HCEC 1CT (cell line): ENCODE measurements around the gene ZBTB24.
A peak's percentile ranks its signal among the peaks of the same experiment; 100 is the strongest.

Experiments used
- DNase-seq: peaks from one replicate; pipeline ENCODE4 v3.0.0-alpha.2; 2017

The ZBTB24 gene

DNA sequence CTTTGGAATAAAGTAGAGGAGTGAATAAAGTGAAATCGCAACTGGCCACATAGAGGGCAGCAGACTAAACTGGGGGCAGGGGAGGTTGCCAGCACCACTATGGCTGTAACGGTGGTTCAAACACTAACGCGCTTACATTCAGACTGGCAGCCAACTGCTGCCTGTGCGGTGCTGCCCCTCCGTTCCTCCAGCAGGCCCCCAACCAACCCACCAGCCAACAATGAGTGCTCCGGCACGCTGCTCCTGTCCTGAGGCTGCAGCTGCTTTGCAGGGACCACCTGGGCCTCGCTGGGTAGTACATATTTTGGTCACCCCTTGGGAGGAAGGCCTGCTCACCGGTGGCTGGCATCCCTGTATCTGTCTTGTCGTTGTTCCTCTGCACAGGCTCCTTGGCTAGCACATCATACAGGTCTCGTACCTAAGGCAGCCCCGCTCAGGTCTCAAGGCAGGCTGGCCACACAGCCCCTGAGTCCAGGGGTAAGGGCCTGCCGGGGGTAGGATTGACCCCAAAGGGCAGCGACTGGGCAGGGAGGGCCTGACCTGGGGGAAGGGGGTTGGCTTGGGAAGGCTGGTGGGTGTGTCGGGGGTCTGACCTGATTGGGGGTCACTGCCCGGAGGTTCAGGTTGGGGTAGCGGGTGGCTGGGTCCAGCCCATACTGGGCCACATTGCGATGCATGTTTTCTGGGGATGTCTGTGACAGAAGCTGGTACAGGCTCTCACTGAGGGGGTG, 33.8 kb downstream of the ZBTB24 start:
- no peak for DNase-seq

DNA sequence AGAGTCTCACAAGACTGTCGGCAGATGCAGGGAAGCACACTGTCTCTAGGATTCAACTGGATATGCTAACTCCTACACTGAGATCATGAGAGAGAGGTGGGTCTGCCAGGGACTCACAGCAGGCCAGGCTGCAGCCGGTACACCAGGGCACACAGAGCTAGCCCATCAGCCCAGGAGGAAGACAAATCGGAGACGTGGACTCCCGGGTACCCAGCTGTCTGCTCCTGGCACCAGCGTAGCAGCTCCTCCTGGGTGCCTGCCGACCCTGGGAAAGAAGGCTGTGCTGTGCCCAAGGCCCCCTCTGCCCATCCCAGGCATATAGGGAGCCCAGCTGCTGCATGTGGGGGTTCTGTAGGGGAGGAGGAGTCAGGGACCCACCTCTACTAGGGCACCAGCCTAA, 34.4 kb downstream of the ZBTB24 start:
- DNase-seq = no peak

DNA sequence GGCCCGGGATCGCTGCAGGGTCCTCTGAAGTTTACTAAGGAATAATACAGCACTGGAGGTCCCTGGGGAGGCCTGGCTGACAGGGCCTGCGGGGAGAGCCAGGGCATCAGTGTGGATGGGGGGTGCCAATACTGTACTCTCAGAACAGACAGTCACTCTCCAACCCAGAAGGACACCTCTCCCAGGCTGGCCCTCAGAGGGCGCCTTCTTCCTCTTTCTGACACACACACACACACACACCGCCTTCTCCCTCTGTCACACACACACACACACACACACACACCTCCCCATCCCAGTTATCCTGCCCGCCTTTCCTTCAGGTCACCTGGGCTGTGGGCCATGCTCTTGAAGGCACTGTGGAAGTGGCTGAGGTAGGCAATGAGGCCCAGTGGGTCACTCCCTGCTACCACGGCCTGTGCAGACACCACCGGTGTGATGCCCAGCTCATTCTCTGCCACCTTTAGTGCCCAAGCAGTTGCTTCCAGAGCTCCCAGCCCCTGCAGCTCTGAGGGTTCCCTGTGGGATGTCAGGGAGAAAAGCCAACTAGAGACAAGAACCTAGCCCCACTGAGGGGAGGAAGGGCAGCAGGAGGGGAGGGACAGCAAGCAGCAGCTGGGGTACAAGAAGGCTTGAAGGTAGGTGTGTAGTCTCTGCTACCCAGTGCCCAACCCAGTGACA, 35.0 kb downstream of the ZBTB24 start:
- DNase-seq = no peak

DNA sequence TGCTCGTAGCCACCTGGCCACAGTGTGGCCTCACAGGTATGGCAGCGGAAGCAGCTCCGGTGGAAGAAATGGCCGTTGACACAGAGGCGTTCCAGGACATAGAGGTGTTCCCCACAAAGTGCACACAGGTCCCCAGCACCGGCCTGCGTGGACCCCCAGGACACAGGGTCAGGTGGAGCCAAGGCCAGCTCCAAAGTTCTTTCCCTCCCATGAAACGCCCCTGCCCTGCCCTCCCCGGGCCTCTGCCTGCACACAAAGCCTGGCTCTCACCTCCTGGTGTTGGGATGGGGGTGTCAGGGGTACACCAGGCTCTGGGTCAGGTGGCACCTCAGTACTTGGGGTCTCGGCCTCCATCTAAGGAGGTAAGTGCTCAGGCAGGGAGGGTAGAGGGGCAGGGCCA, 35.9 kb downstream of the ZBTB24 start:
- DNase-seq = no peak

DNA sequence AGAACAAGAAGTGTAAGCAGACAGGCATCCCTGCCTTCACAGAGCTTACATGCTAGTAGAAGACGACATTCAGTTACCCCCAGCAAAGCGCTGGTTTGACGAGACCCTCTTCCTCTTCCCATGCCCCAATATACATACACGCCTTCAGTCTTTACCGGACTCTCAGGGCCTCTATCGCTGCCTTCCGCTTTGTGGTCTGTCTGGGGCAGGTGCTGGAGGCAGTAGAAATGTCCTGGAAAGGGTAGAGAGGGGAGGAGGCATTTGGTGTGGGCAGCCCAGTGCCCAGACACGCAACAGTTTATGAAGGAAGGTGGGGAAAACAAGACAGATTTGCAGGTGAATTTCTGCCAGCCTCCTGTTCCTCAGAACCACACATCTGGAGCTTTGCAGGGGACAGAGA, 36.5 kb downstream of the ZBTB24 start:
- DNase-seq = no peak

DNA sequence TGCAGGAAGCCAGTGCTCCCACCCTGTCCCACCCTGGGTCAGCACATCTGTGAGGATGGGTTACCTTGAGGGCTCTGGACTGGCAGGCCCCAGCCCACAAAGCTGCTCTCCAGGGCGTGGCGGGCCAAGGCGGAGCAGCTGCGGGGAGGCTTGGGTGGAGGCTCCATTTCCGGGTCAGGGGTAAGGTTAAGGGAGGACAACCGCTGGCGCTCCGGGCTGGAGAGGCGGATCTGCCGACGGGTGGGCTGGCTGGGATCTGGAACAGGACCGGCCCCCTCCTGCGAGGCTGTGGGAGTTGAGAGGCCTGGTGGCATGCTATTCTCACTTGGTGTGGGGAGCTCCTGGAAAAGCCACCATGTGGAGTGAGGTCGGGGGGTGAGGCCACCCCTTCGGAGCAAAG, 36.9 kb downstream of the ZBTB24 start:
- no peak for DNase-seq

DNA sequence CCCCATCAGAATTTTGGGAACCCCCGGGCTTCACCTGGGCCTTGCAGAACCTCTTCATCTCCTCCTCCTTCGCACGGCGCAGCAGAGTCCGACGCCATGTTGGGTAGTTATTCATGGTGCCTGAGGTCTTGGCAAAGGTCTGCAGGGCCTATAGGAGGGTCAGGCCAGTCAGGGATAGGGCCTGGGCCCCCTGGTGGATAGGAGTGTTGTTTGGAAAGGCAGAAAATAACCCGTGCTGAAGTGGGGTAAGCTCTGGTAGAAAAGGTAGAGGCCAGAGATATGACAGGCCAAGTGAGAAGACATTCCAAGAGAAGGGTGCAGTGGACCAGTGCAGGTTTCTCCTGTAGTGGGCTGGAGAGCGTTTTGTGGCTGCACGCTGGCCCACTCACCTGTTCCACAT, 37.6 kb downstream of the ZBTB24 start:
- DNase-seq = no peak

DNA sequence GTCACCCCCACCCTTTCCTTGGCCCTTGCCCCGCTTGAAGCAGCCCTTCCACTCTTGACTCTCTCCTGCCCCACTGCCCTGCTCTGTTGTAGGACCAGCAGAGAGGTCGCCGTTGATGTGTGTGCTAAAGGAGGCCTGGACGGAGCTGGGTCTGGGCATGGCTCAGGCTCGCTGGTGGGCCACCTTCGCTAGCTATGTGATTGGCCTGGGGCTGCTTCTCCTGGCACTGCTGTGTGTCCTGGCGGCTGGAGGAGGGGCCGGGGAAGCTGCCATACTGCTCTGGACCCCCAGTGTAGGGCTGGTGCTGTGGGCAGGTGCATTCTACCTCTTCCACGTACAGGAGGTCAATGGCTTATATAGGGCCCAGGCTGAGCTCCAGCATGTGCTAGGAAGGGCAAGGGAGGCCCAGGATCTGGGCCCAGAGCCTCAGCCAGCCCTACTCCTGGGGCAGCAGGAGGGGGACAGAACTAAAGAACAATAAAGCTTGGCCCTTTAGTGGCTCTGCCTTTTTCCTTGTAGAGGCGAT, 39.5 kb downstream of the ZBTB24 start:
- no peak for DNase-seq

DNA sequence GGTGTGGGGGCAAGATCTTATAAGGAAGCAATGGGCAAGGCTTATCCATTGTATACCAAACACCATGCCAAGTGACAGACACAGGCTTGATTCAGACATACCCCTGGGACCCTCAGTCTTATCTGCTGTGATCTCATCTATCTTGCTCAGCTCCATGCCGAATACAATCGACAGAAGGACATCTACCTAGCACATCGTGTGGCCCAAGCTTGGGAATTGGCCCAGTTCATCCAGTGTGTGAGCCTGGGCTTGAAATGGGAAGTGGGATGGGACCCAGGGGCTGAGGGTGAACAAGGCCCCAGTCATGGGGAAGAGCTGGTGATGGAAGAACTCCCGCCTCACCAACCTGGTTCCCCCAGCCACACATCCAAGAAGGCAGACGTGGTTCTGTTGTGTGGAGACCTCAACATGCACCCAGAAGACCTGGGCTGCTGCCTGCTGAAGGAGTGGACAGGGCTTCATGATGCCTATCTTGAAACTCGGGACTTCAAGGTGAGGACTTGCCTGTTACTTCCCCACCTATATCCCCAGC, 40.6 kb downstream of the ZBTB24 start:
- DNase-seq = no peak

DNA sequence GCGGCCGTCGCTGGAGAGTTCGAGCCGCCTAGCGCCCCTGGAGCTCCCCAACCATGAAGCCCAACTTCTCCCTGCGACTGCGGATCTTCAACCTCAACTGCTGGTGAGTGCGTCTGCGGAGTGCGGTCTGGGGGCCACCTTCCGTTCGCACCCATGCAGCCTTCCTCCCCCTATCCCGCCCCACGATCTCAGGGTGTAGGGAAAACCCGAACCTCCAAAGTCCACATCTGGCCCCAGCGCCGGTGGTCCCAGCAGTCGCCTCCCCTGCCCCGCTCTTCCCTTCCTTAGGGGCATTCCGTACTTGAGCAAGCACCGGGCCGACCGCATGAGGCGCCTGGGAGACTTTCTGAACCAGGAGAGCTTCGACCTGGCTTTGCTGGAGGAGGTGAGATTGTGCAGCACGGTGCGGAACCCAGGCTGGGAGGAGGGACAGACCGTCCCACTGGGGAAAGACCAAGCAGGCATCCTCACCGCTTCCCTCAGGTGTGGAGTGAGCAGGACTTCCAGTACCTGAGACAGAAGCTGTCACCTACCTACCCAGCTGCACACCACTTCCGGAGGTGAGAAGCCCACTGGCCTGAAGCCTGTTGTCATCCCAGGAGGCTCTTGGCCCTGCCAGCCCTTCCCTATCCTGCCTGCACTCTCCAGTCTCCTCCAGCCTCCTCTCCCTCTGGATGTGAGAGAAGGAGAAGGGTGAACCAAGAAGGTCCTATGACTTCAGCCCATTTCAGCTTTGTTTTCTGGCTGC, 41.8 kb downstream of the ZBTB24 start:
- peak; percentile 41 for DNase-seq

DNA sequence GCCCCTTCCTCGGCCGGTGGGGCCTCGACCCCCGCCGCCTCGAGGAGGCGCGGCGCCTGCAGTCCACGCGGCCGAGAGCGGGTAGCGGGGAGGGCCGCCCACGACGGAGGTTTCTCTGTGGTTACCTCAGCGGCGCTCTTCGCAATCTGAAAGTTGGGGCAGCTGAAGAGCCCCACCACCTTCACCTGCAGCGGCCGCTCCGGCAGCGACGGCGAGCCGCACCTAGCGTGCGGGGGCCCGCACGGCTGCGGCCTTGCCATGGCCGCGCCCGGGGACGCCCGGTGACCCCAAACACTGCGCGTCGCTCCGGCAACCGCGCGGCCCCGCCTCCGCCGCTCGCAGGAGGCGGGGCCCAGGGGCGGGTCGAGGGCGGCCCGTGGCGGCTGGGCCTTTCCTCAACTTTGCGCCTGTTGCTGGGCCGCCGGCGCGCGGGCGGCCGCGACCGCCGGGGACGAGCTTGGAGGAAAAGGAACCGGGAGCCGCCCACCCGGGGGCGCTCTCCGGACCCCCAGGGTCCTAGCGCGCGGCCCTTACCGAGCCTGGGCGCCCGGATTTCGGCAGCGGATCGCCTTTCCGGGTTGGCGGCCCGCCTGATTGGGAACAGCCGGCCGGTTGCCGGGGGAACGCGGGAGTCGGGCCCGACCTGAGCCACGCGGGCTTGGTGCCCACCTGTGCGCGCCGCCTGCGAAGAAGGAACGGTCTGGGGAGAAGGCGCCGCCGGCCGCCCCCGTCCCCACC, 42.5 kb downstream of the ZBTB24 start, which contains the start of the genes PPIL6 and SMPD2:
Gene PPIL6 (minus strand): TSS at position 298 of the 738 bp plus-strand sequence. CDS start 38 bp downstream, at position 260.
Gene SMPD2 (plus strand): TSS at position 394 of the 738 bp plus-strand sequence. CDS start 398 bp downstream, outside the sequence.
- peak; percentile 91 for DNase-seq

DNA sequence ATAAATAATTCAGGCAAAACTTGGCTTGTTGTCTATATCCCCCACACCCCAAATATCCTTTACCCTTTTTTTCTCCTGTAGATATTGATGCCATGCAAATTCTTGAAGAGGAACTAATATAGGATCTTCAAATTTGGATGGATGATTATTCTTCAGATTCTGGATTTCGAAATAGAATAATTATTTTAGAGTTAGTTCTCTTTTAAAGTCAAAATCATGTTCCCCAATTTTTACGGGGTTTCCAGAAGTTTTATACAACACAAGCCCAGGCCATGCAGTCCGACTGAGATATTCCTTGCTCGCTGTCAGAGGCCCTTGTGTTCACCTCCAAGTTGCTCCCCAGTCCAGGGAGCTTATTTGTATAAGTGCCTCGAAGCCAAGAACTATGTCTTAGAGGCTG, 47.0 kb downstream of the ZBTB24 start:
- no peak for DNase-seq

DNA sequence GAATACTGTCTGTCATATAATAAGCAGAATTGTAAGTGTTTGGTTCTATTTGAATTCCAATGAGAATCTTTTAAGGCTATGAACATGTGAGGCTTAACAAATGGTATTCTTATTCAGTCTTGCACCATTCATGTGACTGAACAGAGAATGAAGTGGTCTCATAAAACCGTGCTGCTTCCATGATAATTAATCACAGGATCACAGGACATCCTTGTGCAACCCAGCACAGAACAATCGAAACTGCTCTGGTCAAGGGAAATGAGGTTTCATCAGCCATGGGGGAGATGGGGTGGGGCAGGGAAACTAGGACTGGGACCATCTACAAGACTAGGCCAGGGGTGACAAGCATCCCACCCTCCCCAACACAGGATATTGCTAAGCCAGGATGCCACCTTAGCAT, 48.6 kb downstream of the ZBTB24 start:
- DNase-seq = peak; percentile 44

DNA sequence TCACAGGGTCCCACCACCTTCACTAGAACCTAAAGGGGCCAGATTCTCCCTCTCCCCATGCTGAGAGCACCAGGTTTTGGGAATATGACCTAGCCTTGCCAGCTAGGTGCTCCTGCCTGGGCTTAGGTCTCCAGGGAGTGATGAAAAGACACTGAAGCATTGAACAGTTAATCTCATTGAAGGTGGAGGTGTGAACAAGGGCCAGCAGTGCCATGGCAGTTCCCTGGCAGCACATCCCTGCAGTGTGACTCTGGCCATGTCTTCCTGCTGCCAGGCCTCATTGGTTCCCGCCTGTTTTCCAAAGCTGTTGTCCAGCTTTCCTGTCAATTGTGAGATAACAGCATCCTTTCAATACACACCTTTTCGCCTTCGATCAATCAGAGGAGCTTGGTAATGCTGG, 53.5 kb downstream of the ZBTB24 start:
- no peak for DNase-seq

DNA sequence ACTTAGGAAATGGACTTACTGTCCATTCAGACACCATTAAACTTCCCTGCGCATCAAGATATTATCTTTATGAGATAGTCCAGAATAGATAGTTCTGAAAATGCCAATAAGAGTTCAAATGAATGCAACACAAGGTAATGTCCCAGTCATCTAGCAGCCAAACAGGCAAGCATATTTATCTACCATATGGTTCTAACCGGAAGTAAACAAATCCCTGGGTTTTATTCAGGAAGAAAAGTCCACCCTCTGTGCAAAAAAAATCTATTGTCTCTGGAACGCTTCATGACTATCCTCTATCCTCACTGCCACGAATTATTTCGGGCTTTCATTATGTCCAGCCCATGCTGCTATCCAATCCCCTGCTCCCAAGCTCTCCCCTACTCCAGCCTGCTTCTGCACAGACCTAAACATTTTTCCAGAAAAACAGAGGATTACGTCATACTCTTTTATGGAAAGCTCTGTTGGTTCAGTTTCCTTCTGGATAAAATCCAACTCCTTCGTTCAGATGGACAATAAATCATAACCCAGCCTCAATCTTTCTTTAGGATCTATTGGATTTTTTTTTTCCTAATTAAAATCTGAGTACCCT, 54.0 kb downstream of the ZBTB24 start:
- DNase-seq = peak; percentile 65

DNA sequence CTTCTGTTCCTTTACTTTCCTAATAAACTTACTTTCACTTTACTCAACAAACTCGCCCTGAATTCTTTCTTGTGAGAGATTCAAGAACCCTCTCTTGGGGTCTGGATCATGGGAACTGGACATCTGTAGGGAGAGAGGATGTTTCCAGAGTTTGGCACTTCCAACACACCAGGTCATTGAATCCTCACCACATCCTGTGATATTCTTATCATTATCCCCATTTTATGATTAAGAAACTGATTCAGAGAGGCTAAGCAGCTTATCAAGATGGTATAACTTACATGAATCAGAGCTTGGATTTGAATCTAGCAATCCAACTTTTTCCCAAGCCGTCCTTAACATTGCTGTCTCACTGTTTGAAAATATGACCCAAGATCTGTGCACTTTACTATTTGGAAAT, 58.1 kb downstream of the ZBTB24 start:
- DNase-seq = no peak

DNA sequence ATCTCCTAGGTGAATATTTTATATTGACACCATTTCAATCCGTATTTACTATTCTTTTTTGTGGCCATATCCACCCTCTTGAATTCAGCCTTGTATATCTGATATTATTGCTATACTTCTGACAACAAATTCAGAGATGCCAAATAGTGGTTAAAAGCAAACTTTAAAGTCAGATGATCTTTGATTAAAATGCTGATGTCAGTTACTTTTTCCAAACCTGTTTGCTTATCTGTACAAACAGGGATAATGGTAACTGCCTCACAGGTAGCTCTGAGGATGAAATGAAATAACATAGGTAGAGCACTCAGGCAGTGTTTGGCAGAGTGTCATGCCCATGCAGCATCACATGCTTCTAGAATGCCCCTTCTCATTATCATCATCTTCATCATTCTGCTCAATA, 61.8 kb downstream of the ZBTB24 start:
- no peak for DNase-seq

DNA sequence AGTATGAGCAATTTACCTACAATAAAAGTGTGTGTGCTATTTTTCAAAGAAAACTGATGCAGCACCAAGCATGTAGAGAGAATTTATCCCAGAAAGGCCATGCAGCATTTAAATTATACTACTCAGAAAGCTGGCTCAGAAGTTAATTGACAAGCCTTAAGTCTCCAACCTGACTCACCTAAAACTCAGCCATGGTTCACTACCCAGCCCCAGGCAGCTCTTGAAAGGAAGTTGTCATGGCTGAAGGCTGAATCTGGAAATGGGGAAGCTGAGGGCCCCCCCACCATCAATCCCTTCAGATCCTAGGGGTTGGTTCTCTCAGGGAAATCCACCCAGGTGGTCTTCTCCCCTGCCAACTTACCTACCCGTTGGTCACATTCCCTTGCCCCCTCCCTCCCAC, 62.3 kb downstream of the ZBTB24 start:
- no peak for DNase-seq

DNA sequence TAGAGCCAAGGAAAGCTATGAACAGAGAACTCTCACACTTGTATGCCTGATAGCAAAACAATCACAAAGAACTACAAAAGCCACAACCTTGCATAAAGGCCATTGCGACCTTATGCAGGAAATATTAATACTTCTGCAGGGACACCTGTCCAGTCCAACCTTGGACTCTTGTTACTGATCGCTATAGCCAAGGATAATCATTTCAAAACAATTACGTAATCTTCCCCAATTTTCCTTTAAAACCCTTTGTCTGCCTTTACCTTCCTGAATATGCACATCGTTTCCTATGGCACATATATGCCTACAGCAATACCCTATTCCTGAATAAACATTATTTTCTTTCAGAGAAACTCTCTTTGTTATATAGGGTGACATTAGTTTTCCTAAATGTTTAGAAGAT, 65.4 kb downstream of the ZBTB24 start:
- no peak for DNase-seq
